SK-N-SH treated with all-trans-retinoic acid at 6 μM for 48 hours (cell line): ENCODE results near the gene HDAC5.

Experiments used
- ARNTL ChIP-seq: fragments of 450-650 bp; formaldehyde crosslinking; IDR thresholded peaks from 2 replicates; pipeline ENCODE4 v1.5.0; 2020; ENCODE audit warnings: low read depth, mild to moderate bottlenecking, moderate library complexity, borderline replicate concordance
- BACH2 ChIP-seq: fragments of 250-450 bp; sonication (Bioruptor Pico); IDR thresholded peaks from 2 replicates; pipeline ENCODE4 v1.9.0; 2021; ENCODE audit warnings: mild to moderate bottlenecking, borderline replicate concordance
- CREB5 ChIP-seq: fragments of 250-450 bp; sonication (Bioruptor Pico); IDR thresholded peaks from 2 replicates; pipeline ENCODE4 v1.5.1; 2020; ENCODE audit warnings: low read depth, mild to moderate bottlenecking, moderate library complexity
- CSDC2 ChIP-seq: fragments of 250-450 bp; sonication (Bioruptor Pico); IDR thresholded peaks from 2 replicates; pipeline ENCODE4 v1.5.0; 2020; ENCODE audit warnings: mild to moderate bottlenecking, moderate library complexity
- CSRNP3 ChIP-seq: fragments of 250-450 bp; sonication (Bioruptor Pico); IDR thresholded peaks from 2 replicates; pipeline ENCODE4 v1.5.1; 2021; ENCODE audit warnings: mild to moderate bottlenecking, moderate library complexity
- ESRRG ChIP-seq: fragments of 250-450 bp; sonication (Bioruptor Pico); IDR thresholded peaks from 2 replicates; pipeline ENCODE4 v1.6.1; 2021; ENCODE audit warnings: mild to moderate bottlenecking
- GLIS3 ChIP-seq: fragments of 250-450 bp; sonication (Bioruptor Pico); IDR thresholded peaks from 2 replicates; pipeline ENCODE4 v1.5.0; 2020; ENCODE audit warnings: mild to moderate bottlenecking, moderate library complexity
- SNAI2 ChIP-seq: fragments of 250-450 bp; sonication (Bioruptor Pico); IDR thresholded peaks from 2 replicates; pipeline ENCODE4 v1.5.0; 2020; ENCODE audit warnings: mild to moderate bottlenecking, moderate library complexity
- ZFP3 ChIP-seq: fragments of 250-450 bp; sonication (Bioruptor Pico); IDR thresholded peaks from 2 replicates; pipeline ENCODE4 v1.5.0; 2020; ENCODE audit warnings: mild to moderate bottlenecking, moderate library complexity
- ZFP30 ChIP-seq: fragments of 450-650 bp; formaldehyde crosslinking; IDR thresholded peaks from 2 replicates; pipeline ENCODE4 v1.5.0; 2022; ENCODE audit warnings: mild to moderate bottlenecking, moderate library complexity
- ZNF70 ChIP-seq: fragments of 450-650 bp; formaldehyde crosslinking; IDR thresholded peaks from 2 replicates; pipeline ENCODE4 v1.5.0; 2020; ENCODE audit warnings: mild to moderate bottlenecking, moderate library complexity
- ZNF8 ChIP-seq: fragments of 450-650 bp; formaldehyde crosslinking; IDR thresholded peaks from 2 replicates; pipeline ENCODE4 v1.5.0; 2020; ENCODE audit warnings: mild to moderate bottlenecking, moderate library complexity
- TF ChIP-seq, protein P1 (sequence below): fragments of 250-450 bp; sonication (Bioruptor Pico); IDR thresholded peaks from 2 replicates; pipeline ENCODE4 v1.8.0; 2021; ENCODE audit warnings: low read depth, mild to moderate bottlenecking, moderate library complexity, borderline replicate concordance
- TF ChIP-seq, protein P2 (sequence below): fragments of 250-450 bp; sonication (Bioruptor Pico); IDR thresholded peaks from 2 replicates; pipeline ENCODE4 v1.8.0; 2020; ENCODE audit warnings: mild to moderate bottlenecking, moderate library complexity, borderline replicate concordance

- TF ChIP-seq ZNF70 (no peak), CSRNP3 (CRISPR knock-in tag) (no peak), ZFP30 (CRISPR knock-in tag) (no peak), ZFP3 (CRISPR knock-in tag) (no peak), GLIS3 (CRISPR knock-in tag) (no peak), CREB5 (CRISPR knock-in tag) (no peak), CSDC2 (CRISPR knock-in tag) (no peak), BACH2 (CRISPR knock-in tag) (no peak), ARNTL (CRISPR knock-in tag) (no peak), ZNF8 (CRISPR knock-in tag) (no peak), SNAI2 (CRISPR knock-in tag) (no peak), ESRRG (CRISPR knock-in tag) (no peak)
- TF ChIP-seq, protein P1, sequence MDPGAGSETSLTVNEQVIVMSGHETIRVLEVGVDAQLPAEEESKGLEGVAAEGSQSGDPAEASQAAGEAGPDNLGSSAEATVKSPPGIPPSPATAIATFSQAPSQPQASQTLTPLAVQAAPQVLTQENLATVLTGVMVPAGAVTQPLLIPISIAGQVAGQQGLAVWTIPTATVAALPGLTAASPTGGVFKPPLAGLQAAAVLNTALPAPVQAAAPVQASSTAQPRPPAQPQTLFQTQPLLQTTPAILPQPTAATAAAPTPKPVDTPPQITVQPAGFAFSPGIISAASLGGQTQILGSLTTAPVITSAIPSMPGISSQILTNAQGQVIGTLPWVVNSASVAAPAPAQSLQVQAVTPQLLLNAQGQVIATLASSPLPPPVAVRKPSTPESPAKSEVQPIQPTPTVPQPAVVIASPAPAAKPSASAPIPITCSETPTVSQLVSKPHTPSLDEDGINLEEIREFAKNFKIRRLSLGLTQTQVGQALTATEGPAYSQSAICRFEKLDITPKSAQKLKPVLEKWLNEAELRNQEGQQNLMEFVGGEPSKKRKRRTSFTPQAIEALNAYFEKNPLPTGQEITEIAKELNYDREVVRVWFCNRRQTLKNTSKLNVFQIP (CRISPR knock-in tag): no peak
- TF ChIP-seq, protein P2, sequence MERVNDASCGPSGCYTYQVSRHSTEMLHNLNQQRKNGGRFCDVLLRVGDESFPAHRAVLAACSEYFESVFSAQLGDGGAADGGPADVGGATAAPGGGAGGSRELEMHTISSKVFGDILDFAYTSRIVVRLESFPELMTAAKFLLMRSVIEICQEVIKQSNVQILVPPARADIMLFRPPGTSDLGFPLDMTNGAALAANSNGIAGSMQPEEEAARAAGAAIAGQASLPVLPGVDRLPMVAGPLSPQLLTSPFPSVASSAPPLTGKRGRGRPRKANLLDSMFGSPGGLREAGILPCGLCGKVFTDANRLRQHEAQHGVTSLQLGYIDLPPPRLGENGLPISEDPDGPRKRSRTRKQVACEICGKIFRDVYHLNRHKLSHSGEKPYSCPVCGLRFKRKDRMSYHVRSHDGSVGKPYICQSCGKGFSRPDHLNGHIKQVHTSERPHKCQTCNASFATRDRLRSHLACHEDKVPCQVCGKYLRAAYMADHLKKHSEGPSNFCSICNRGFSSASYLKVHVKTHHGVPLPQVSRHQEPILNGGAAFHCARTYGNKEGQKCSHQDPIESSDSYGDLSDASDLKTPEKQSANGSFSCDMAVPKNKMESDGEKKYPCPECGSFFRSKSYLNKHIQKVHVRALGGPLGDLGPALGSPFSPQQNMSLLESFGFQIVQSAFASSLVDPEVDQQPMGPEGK (CRISPR knock-in tag): no peak
Measured at GRCh38 chr17:44105483-44105882, 18.0 kb downstream of the HDAC5 start.
